GM23248 (cell line): ENCODE results near the gene S100A1. TPM values are rescaled to one million over a fixed set of nuclear protein-coding genes. Genes with fewer than 3 reads are reported as not detected.

Experiments
- DNase-seq: peaks from one replicate; pipeline ENCODE4 v3.0.0-alpha.2; 2015
- H2AFZ ChIP-seq: fragments of 200-600 bp; sonication (generic); 2 replicates; pipeline ENCODE4 v1.6.1; 2016; ENCODE audit warnings: antibody characterized with exemption
- H3F3A ChIP-seq: fragments of 200-600 bp; sonication (generic); 2 replicates; pipeline ENCODE4 v1.6.1; 2016; ENCODE audit warnings: mild to moderate bottlenecking, antibody characterized with exemption, mixed run types; ENCODE audit not compliant: insufficient read depth
- H3K27ac ChIP-seq: fragments of 200-600 bp; sonication (generic); 2 replicates; pipeline ENCODE4 v1.5.1; 2016; ENCODE audit warnings: mild to moderate bottlenecking
- H3K27me3 ChIP-seq: fragments of 200-600 bp; sonication (generic); replicated peaks from 2 replicates; pipeline ENCODE4 v1.6.1; 2016; ENCODE audit warnings: mild to moderate bottlenecking; ENCODE audit not compliant: insufficient read depth
- H3K36me3 ChIP-seq: fragments of 200-600 bp; sonication (generic); 2 replicates; pipeline ENCODE4 v1.6.1; 2016; ENCODE audit warnings: low read depth, mild to moderate bottlenecking
- H3K4me1 ChIP-seq: fragments of 200-600 bp; sonication (generic); 2 replicates; pipeline ENCODE4 v1.6.1; 2016; ENCODE audit warnings: mild to moderate bottlenecking; ENCODE audit not compliant: insufficient read depth
- H3K4me2 ChIP-seq: fragments of 200-600 bp; sonication (generic); one replicate; pipeline ENCODE4 v1.6.1; 2016; ENCODE audit warnings: mild to moderate bottlenecking; ENCODE audit not compliant: unreplicated experiment
- H3K4me3 ChIP-seq: fragments of 200-600 bp; sonication (generic); 2 replicates; pipeline ENCODE4 v1.5.1; 2016; ENCODE audit warnings: mild to moderate bottlenecking
- H3K79me2 ChIP-seq: fragments of 200-600 bp; sonication (generic); 2 replicates; pipeline ENCODE4 v1.6.1; 2016; ENCODE audit warnings: mild to moderate bottlenecking; ENCODE audit not compliant: insufficient read depth
- H3K9ac ChIP-seq: fragments of 200-600 bp; sonication (generic); 2 replicates; pipeline ENCODE4 v1.6.1; 2016; ENCODE audit warnings: mild to moderate bottlenecking
- H3K9me2 ChIP-seq: fragments of 200-600 bp; sonication (generic); 2 replicates; pipeline ENCODE4 v1.6.1; 2016; ENCODE audit warnings: mixed run types, mild to moderate bottlenecking, moderate library complexity; ENCODE audit not compliant: insufficient read depth
- H3K9me3 ChIP-seq: fragments of 200-600 bp; sonication (generic); one replicate; pipeline ENCODE4 v1.6.1; 2017; ENCODE audit warnings: low read depth
- H4K20me1 ChIP-seq: fragments of 200-600 bp; sonication (generic); 2 replicates; pipeline ENCODE4 v1.6.0; 2016; ENCODE audit not compliant: insufficient read depth
- EZH2 ChIP-seq: fragments of 200-600 bp; sonication (generic); IDR thresholded peaks from 2 replicates; pipeline ENCODE4 v1.6.1; 2018; ENCODE audit warnings: antibody characterized with exemption, mild to moderate bottlenecking; ENCODE audit not compliant: insufficient read depth, poor library complexity, severe bottlenecking
- EZH2phosphoT487 ChIP-seq: fragments of 200-600 bp; sonication (generic); IDR thresholded peaks from 2 replicates; pipeline ENCODE4 v1.6.1; 2018; ENCODE audit warnings: antibody characterized with exemption, moderate library complexity, mild to moderate bottlenecking, low read depth; ENCODE audit not compliant: insufficient read depth
- WGBS, 2 experiments: methylation state at CpG; one replicate each; pipeline ENCODE4 v1.1.6; 2015 to 2017; ENCODE audit warnings: low lambda C conversion rate in 2 of 2, low coverage in 1 of 2; ENCODE audit errors: missing lambda C conversion rate in 2 of 2; 5-methylcytosine and 5-hydroxymethylcytosine counted together
- in situ Hi-C: fragments of 300-500 bp; cut with MboI; formaldehyde crosslinking; loops from 2 replicates; pipeline ENCODE4 v1.15.0; 2020
- polyA plus RNA-seq: library from polyadenylated mRNA; unstranded; fragments of >200 nt; fragmentation: Nextera tagmentation; extraction: Ambion mirVana; gene quantifications from 2 replicates; pipeline ENCODE4 v1.2.1, GENCODE V29; 2016
- total RNA-seq: library from RNA; depleted of rRNA; stranded (reverse); fragments of >200 nt; shearing (Covaris generic); gene quantifications from 2 replicates; pipeline ENCODE4 v1.2.3, GENCODE V29; 2014

Gene S100A1
- total and polyA plus RNA-seq, 2 experiments from 2014 or later, result 0.30 TPM; not detected in 1

GRCh38 chr1:153631047-153632022, 3.1 kb downstream of the S100A1 start:
- H3K4me2 ChIP-seq, result no peak overlapping the region
- no peak overlapping the region for H2AFZ ChIP-seq
- in situ Hi-C loops, result no loop called here
- H3K9ac ChIP-seq, result no peak overlapping the region
- peak; percentile 17 for DNase-seq
- H3K27me3 ChIP-seq, result no peaks in the 10 kb centered on the region
- 0 out of 2 replicates have a peak, but pooled peaks cover 12% of the 10 kb centered on the region for H3K4me1 ChIP-seq
- no peaks in the 10 kb centered on the region for H3K9me2 ChIP-seq
- no peak for TF ChIP-seq EZH2
- TF ChIP-seq EZH2phosphoT487, result no peak
- no peak overlapping the region for H3K4me3 ChIP-seq
- H3K36me3 ChIP-seq, result peaks cover 6% of the 10 kb centered on the region
- peaks cover 12% of the 10 kb centered on the region; the same call in 1 of the 2 replicates for H3F3A ChIP-seq
- 0 out of 2 replicates have a peak overlapping the region, but pooled peaks have one; percentile 1 for H3K27ac ChIP-seq
- H3K9me3 ChIP-seq, result no peaks in the 10 kb centered on the region
- WGBS, 2 experiments, result 72 to 73% methylated on average over 7 to 10 of the region's 10 CpGs
- peaks cover 28% of the 10 kb centered on the region for H3K79me2 ChIP-seq
- H4K20me1 ChIP-seq, result no peaks in the 10 kb centered on the region

GRCh38 chr1:153633161-153633753, 5.0 kb downstream of the S100A1 start:
- 62 to 63% methylated on average over 18 of the region's 18 CpGs for WGBS, 2 experiments

GRCh38 chr1:153633754-153634665, 5.8 kb downstream of the S100A1 start, which contains the start of gene CHTOP:
TSS of gene CHTOP (plus strand) at chr1:153634066. CDS start at chr1:153636589, 2,523 bp downstream.
- H3K36me3 ChIP-seq, result peaks cover 31% of the 10 kb centered on the region
- peak within 1 kb of the TSS; percentile 100 for H3K27ac ChIP-seq
- H3K79me2 ChIP-seq, result peaks cover 50% of the 10 kb centered on the region
- H3K4me3 ChIP-seq, result peak within 1 kb of the TSS; percentile 100
- WGBS, 2 experiments, result 3 to 4% methylated on average over 65 of the region's 65 CpGs
- DNase-seq, result peak; percentile 100
- H3K4me2 ChIP-seq, result peak within 1 kb of the TSS; percentile 92
- no peaks in the 10 kb centered on the region for H3K9me2 ChIP-seq
- in situ Hi-C loops, result no loop called here
- H3K9ac ChIP-seq, result peak within 1 kb of the TSS; percentile 100
- H2AFZ ChIP-seq, result peak within 1 kb of the TSS; percentile 73
- H3K9me3 ChIP-seq, result no peaks in the 10 kb centered on the region
- no peaks in the 10 kb centered on the region for H3K27me3 ChIP-seq
- TF ChIP-seq EZH2 (no peak), EZH2phosphoT487 (no peak)
- peaks cover 26% of the 10 kb centered on the region; the same call in 1 of the 2 replicates for H3F3A ChIP-seq
- 0 out of 2 replicates have a peak, but pooled peaks cover 12% of the 10 kb centered on the region for H3K4me1 ChIP-seq
- H4K20me1 ChIP-seq, result no peaks in the 10 kb centered on the region

More at GRCh38 chr1:153633161-153633753, 5.0 kb downstream of the S100A1 start:
- peaks cover 22% of the 10 kb centered on the region; the same call in 1 of the 2 replicates for H3F3A ChIP-seq
- H3K4me1 ChIP-seq, result 0 out of 2 replicates have a peak, but pooled peaks cover 12% of the 10 kb centered on the region
- H3K79me2 ChIP-seq, result peaks cover 43% of the 10 kb centered on the region
- no peak overlapping the region for H3K9ac ChIP-seq
- no peaks in the 10 kb centered on the region for H4K20me1 ChIP-seq
- peak overlapping the region; percentile 100 for H3K4me3 ChIP-seq
- peak overlapping the region; percentile 55; the same call in 1 of the 2 replicates for H2AFZ ChIP-seq
- no peaks in the 10 kb centered on the region for H3K27me3 ChIP-seq
- peak overlapping the region; percentile 47 for H3K4me2 ChIP-seq
- H3K36me3 ChIP-seq, result peaks cover 25% of the 10 kb centered on the region
- TF ChIP-seq EZH2phosphoT487, result no peak
- TF ChIP-seq EZH2, result no peak
- H3K9me3 ChIP-seq, result no peaks in the 10 kb centered on the region
- no peak for DNase-seq
- in situ Hi-C loops, result no loop called here
- no peak overlapping the region; the same call in 1 of the 2 replicates for H3K27ac ChIP-seq
- no peaks in the 10 kb centered on the region for H3K9me2 ChIP-seq
